ENCODE results near the gene CALN1.

DNA sequence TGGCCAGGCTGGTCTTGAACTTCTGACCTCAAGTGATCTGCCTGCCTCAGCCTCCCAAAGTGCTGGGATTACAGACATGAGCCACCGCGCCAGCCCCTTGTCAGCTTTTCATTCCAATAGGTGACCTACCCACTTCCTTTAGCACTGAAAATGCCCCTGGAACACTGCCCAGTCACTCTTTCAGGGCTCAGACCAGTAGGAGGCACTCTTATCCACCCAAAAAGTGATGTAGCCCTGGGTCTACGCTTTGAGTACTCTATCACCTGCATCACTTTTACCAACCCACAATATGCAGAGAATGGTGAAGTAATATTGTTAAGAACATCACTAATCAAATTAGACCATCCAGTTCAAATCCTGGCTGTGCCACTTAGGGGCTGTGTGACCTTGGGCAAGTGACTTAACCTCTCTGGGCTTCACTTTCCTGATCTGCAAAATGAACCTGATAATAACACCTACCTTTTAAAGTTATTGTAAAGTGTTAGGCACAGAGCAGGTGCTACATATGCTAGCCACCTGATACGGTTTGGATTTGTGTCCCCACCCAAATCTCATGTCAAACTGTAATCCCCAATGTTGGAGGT, 5.2 kb downstream of the CALN1 start:
- TF ChIP-seq, protein P1, sequence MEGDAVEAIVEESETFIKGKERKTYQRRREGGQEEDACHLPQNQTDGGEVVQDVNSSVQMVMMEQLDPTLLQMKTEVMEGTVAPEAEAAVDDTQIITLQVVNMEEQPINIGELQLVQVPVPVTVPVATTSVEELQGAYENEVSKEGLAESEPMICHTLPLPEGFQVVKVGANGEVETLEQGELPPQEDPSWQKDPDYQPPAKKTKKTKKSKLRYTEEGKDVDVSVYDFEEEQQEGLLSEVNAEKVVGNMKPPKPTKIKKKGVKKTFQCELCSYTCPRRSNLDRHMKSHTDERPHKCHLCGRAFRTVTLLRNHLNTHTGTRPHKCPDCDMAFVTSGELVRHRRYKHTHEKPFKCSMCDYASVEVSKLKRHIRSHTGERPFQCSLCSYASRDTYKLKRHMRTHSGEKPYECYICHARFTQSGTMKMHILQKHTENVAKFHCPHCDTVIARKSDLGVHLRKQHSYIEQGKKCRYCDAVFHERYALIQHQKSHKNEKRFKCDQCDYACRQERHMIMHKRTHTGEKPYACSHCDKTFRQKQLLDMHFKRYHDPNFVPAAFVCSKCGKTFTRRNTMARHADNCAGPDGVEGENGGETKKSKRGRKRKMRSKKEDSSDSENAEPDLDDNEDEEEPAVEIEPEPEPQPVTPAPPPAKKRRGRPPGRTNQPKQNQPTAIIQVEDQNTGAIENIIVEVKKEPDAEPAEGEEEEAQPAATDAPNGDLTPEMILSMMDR (optimal IDR thresholded peaks at IDR 0.05 in 1 of 3, IDR thresholded peaks at IDR 0.05 in 1 of 3, conservative IDR thresholded peaks at IDR 0.05 in 1 of 3; ENCODE audit: extremely low read depth in 1 of 3, insufficient read depth in 2 of 3, low read length in 3 of 3) = no peak
- no peak for TF ChIP-seq EZH2 (IDR thresholded peaks at IDR 0.05; ENCODE audit: low read length)
